HG03460 (cell line): ENCODE data around the gene MACROD2.
"Not testable (repeated sequence)": the region's sequence is repeated elsewhere in the genome, so short reads cannot be mapped to it uniquely, and the experiment has no call there.

ENCODE experiments used
- ATAC-seq: cut with Tn5 transposase; IDR thresholded peaks from one replicate; pipeline ENCODE4 v1.9.1; 2021; ENCODE audit not compliant: unreplicated experiment

The MACROD2 gene

DNA sequence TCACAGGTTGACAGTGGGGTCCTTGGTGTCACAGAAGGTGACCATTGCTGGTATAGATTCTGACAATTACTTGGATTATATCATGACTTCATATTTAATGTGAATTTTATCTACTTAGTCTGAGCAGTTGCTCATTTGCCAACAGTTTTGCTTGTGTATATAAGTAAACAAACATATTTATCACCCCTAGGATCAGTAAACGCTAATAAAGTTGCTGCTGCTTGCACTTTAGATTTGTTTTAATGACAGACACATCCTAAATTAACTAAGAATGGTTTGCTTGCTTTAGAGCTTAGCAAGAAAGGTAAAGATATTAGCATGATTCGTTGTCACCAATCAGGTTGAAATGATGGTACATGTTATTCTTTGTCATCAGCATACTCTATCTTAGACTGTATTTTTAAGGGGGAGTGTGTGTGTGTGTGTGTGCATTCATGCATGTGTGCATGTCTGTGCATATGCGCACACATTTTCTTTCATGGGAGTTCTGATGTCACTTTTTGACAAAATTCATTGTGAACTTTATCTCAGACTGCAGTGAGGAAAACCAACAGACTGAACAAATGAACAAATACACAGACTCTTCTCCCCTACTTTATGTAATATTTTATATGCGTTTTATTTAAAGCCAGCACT lies 1124.7 kb downstream of the MACROD2 start:
- no peak for ATAC-seq

DNA sequence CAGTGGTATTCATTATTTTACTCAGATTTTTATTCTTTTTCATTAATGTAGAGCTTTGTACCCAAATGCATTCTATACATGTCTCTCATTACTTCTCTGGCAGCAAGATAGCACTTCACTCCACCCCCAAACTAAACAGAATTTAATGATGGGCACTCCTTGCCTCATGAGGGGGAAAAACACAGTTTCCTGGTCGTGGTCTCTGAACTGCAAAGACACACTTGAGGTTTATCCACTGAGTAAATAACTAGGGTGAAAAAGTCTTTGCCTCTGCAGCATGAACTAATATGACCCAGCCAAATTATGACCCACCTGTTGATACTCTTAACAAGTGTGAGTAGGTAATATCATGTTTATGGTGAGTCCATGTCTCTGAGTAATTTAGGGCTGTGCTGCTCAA lies 1127.3 kb downstream of the MACROD2 start:
- ATAC-seq: no peak

- ATAC-seq: no peak
Observed at GRCh38 chr20:15131176-15131575, 1135.9 kb downstream of the MACROD2 start.

DNA sequence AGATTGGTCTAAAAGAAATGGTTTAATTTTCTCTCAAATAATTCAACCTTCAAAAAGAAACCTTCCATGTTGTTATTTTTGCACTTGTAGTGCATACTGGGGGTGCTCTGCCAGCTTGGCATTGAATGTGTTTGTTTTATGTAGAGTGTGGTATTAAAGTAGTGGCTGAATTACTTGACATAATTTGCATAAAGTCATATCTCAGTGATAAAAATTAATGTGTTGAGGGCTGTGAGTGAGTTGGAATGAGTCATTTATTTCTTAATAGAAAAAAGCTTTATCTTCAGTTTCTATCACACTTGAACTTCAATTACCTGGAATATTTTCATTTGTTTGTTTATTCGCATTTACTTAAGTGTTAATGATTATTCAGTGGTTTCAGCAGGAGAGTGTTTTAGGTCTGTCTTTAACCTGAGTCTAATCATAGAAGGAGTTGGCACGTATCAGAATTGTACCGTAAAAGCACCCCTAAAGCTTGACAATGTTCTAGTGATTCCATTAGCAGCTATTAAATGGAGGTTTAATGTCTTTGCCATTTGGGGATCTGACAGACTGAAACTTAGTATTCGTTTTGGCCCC lies 1143.3 kb downstream of the MACROD2 start:
- ATAC-seq: no peak

- ATAC-seq: no peak
Observed at GRCh38 chr20:15139522-15139921, 1144.2 kb downstream of the MACROD2 start.

GRCh38 chr20:15140286-15140685 lies 1145.0 kb downstream of the MACROD2 start:
- no peak for ATAC-seq

GRCh38 chr20:15140940-15141339 lies 1145.6 kb downstream of the MACROD2 start:
- ATAC-seq: not testable (repeated sequence)

DNA sequence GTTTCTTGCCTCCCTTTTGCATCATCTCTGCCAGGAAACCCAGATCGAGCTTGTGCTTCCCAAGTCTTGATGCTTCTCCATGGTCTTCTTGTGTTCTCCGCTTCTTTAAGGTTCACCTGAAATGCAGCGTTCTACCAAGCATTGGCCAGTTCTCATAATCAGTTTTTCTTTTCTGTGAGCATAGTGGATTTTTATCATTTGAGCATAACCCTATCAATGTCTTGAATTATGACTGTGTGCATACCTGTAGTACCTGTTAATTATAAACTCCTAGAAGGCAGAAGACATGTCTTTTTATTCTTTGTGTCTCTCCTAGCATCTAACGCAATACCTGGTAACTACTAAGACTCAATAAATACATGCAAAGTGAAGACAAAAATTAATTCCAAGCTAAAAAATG lies 1146.5 kb downstream of the MACROD2 start:
- ATAC-seq: no peak

DNA sequence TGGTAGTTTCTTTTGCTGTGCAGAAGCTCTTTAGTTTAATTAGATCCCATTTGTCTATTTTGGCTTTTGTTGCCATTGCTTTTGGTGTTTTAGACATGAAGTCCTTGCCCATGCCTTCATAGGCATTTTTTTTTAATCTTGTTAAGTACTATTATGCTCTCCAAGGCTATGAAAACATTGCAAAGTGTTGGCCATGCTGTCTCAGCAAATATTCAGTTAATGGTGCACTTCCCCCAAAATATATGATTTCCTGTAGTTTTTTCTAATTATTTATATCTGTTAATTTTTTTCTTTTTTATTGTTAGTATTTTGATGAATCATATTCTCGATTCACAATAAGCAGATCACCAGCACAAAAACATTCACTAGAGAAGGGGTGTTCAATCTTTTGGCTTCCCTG lies 1148.2 kb downstream of the MACROD2 start:
- ATAC-seq: no peak

- no peak for ATAC-seq
Observed at GRCh38 chr20:15144916-15145315, 1149.6 kb downstream of the MACROD2 start.

DNA sequence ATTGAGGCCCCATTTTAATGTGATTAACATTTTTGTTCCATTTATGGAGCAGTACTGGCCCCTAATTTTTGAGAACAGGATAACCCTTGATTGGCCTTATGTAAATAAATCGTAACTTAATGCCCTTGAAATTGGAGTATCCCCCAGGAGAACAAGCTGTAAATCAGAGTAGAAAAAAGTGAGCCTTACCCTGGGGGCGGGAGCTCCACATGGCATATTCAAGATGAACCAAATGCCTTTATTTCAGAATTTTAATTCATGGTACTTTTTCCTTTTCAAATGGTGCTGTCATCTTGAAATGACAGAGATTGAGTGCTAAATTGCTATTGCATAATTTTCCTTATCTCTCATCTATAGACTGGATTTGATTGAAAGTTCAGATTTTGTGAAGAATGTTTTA lies 1151.6 kb downstream of the MACROD2 start:
- ATAC-seq: no peak

- no peak for ATAC-seq
Observed at GRCh38 chr20:15154070-15154469, 1158.8 kb downstream of the MACROD2 start.

- ATAC-seq: no peak
Observed at GRCh38 chr20:15155848-15156401, 1160.6 kb downstream of the MACROD2 start.

GRCh38 chr20:15158533-15158932 lies 1163.2 kb downstream of the MACROD2 start:
- no peak for ATAC-seq

GRCh38 chr20:15162079-15162647 lies 1166.8 kb downstream of the MACROD2 start:
- ATAC-seq: no peak

- no peak for ATAC-seq
Observed at GRCh38 chr20:15163632-15164031, 1168.3 kb downstream of the MACROD2 start.

DNA sequence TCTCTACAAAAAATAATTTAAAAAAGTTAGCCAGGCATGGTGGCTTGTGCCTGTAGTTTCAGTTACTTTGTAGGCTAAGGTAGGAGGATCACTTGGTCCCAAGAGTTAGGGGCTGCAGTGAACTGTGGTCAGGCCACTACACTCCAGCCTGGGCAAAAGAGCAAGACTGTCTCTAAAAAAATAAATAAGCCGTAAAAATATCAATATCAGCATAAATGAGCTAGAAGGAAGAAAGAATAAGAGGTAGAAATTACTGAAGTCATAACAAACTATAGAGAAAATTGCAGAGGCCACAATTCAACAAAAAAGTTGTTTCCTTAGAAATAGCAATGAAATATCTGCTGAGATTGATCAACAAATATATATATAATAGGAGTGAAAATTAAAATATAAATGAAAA lies 1169.4 kb downstream of the MACROD2 start:
- ATAC-seq: no peak

DNA sequence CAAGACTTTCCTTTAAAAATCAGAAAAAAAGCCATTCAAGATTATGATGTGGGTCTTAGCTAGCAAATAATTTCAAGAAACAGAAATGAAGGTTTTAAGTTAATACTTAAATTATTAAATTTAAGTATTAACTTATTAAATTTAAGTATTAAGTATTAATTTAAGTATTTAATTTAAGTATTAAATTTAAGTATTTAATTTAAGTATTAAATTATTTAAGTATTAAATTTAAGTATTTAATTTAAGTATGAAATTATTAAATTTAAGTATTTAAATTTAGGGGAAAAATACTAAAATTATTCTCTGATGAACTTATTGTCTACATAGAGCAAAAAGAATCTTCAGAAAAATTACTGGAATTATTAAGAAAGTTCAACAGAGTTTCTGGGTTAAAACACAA lies 1171.4 kb downstream of the MACROD2 start:
- no peak for ATAC-seq

- no peak for ATAC-seq
Observed at GRCh38 chr20:15171016-15171415, 1175.7 kb downstream of the MACROD2 start.

DNA sequence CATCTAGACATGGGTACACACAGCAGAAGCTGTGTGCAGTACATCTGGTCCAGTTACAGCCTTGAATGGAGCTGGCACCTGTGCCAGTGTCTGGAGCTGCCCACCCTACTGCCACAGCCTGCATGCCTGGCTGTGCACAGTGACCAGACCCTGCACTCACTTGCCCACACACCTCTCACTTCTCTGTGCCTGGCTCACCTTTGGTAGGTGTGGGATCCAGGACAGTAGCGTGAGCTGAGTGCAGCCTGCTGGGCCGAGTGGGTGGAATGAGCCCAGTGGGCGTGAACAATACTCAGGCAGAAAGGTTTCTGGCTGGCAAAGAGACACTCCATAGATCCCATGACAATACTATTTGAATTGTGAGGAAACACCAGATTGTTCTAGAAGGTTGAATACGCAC lies 1181.6 kb downstream of the MACROD2 start:
- ATAC-seq: no peak

- ATAC-seq: no peak
Observed at GRCh38 chr20:15178581-15178980, 1183.3 kb downstream of the MACROD2 start.

DNA sequence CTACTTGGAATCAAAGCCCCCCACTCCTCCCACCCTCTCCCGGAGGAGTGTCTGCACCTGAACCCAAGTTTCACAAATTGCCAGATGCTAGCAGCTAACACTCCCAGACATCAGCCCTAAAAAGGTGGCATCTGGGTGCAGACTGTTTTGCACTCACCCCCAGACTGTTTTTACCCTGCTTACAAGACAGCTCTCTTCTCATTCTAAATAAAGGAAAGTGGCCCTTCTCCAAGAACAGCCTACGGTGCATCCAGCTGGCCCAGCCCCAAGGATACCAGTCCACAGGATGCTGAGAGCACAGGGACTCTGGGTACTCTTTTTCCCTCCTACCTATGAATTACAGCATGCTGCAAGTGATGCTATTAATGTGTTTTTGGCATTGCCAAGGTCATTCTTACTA lies 1184.1 kb downstream of the MACROD2 start:
- no peak for ATAC-seq
